ENCODE measurements around the gene TMEM92.

DNA sequence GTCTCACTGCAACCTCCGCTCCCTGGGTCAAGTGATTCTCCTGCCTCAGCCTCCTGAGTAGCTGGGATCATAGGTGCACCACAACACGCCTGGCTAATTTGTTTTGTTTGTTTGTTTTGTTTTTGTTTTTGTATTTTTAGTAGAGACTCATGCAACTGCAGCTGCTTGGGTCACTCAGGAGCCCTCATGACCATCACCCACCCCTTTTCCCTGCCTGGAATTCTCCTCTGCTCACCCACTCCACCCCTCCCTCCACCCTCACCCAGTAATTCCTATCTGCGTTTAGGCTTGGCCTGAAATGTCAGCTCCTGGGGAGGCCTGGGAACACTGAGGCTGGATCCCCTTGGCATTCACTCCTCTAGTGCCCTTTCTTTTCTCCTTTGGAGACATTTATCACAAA, 25.5 kb downstream of the TMEM92 start:
- TF ChIP-seq ZBED1 (IDR thresholded peaks at IDR 0.05; ENCODE audit: borderline replicate concordance), result no peak
- no peak for TF ChIP-seq RAD21 (IDR thresholded peaks at IDR 0.05; ENCODE audit: insufficient read depth, low read depth, low read length)
- no peak for TF ChIP-seq NR2C1 (IDR thresholded peaks at IDR 0.05)
- TF ChIP-seq, protein P1, sequence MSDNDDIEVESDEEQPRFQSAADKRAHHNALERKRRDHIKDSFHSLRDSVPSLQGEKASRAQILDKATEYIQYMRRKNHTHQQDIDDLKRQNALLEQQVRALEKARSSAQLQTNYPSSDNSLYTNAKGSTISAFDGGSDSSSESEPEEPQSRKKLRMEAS (IDR thresholded peaks at IDR 0.05; ENCODE audit: low read depth, low read length), result no peak
- TF ChIP-seq, protein P2, sequence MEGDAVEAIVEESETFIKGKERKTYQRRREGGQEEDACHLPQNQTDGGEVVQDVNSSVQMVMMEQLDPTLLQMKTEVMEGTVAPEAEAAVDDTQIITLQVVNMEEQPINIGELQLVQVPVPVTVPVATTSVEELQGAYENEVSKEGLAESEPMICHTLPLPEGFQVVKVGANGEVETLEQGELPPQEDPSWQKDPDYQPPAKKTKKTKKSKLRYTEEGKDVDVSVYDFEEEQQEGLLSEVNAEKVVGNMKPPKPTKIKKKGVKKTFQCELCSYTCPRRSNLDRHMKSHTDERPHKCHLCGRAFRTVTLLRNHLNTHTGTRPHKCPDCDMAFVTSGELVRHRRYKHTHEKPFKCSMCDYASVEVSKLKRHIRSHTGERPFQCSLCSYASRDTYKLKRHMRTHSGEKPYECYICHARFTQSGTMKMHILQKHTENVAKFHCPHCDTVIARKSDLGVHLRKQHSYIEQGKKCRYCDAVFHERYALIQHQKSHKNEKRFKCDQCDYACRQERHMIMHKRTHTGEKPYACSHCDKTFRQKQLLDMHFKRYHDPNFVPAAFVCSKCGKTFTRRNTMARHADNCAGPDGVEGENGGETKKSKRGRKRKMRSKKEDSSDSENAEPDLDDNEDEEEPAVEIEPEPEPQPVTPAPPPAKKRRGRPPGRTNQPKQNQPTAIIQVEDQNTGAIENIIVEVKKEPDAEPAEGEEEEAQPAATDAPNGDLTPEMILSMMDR (IDR thresholded peaks at IDR 0.05 in 2 of 3, conservative IDR thresholded peaks at IDR 0.05 in 1 of 3; ENCODE audit: control insufficient read depth in 2 of 3, extremely low read depth in 1 of 3, insufficient read depth in 1 of 3, low read depth in 3 of 3, low read length in 3 of 3), result no peak
- TF ChIP-seq SIN3A (IDR thresholded peaks at IDR 0.05; ENCODE audit: low read depth, low read length), result no peak
- no peak for TF ChIP-seq HDAC2 (IDR thresholded peaks at IDR 0.05)
- TF ChIP-seq SP1 (IDR thresholded peaks at IDR 0.05; ENCODE audit: low read depth, low read length), result no peak
- no peak for TF ChIP-seq YBX1 (IDR thresholded peaks at IDR 0.05)
- TF ChIP-seq EP300 (IDR thresholded peaks at IDR 0.05; ENCODE audit: borderline replicate concordance in 1 of 2, control insufficient read depth in 1 of 2, low read depth in 2 of 2, low read length in 2 of 2), result no peak
- no peak for TF ChIP-seq ZSCAN29 (IDR thresholded peaks at IDR 0.05)
- TF ChIP-seq BRCA1 (IDR thresholded peaks at IDR 0.05; ENCODE audit: low read depth, low read length), result no peak

Measured in GM12878 (cell line).